Measurements from ENCODE around the gene TNFSF12.

The TNFSF12 gene

DNA sequence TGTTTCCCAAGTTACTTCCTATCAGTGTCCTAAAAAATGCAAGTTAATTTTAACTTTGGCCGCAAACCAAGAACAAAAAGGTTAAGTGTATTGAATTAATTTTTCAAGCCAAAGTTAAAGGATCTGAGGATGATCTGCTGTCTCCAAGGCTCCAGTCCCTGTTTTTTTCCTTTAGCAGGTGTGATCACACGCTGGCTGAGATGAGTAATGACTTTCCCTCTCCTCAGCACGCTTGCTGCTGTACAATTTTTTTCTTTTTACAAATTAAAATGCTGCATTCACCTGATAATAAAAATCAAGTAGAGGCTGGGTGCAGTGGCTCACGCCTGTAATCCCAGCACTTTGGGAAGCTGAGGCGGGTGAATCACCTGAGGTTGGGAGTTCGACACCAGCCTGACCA, 3.9 kb upstream of the TNFSF12 start:
- no peak for DNase-seq

DNA sequence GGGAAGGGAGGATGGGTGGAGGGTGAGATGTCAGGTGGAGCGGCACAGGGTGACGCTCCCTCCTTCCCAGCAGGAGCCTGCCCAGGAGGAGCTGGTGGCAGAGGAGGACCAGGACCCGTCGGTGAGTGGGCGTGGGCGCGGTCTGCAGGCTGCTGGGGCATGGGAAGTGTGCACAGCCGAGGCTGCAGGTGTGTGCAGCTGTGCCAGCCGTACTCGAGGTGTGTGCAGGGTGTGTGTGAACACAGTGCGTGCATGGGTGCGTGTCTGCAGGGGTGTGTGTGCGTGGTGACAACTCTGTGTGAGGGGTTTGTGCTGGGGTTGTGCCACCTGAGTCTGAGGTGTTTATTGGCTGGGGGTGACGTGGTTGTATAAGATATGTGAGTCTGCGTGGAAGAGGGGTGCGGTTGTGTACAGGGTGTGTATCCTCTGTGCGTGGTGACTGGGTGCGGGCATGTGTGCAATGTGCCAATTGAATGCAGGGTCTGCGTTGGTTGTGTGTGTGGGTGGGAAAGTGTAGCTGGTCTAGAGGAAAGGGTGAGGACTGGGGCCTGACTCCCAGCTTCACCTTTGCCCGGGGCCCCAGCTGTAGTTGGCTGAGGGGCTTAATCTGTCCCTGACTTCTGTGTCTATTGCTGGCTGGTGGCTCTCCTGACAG, 670 bp downstream of the TNFSF12 start:
- DNase-seq = no peak

DNA sequence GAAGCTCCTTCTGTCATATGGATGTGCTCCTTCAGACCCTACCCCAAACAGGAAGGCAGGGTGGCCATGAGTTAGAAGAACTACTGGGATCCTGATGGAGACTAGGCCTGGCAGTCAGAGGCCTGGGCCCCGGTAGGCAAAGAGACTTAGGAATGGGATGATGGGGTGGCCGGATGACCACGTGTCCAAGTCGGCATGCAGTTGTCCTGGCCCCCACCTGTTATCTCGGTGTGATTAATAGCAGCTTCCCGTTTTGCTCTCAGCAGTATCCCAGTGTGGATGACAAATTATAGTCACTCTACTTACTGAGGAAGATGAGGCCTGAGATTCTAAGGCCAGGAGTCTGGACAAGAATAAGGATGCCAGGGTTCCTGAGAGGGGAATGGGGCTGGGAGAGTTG, 1.5 kb downstream of the TNFSF12 start:
- no peak for DNase-seq

DNA sequence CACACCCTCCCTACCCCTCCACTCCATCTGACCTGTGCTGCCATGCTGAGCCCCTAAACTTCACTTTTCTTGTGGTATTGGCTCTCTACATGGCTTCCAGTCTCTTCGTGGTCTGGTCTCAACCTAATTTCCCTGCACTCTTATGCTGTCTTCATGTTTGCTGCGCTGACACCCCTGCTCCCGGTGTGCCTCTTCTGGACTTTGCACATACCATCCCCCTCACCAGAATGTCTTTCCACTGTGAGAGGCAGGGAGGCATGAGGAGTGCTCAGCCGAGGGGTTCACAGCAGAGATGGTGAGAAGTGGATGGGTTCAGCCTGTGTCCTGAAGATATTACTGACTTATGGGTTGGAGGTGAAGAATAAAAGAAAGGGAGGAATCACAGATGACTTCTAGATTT, 2.5 kb downstream of the TNFSF12 start:
- no peak for DNase-seq

DNA sequence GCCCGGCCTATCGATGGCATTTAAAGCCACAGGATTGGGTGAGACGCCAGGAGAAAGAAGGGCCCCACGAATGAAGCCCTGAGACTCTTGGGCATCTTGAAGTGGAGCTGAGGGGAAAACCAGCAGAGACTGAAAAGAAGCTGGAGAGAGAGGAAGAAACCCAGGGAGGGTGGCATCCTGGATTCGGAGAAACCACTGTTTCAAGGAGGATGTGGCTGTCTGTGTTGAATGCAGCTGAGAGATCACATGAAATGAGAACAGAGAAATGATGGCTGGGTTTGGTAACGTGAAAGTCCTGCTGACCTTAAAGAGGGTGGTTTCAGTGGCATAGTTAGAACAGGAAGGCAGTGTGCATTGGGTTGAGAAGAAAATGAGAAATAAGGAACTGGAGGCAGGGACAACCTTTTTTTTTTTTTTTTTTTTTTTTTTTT, 3.8 kb downstream of the TNFSF12 start:
- no peak for DNase-seq

DNA sequence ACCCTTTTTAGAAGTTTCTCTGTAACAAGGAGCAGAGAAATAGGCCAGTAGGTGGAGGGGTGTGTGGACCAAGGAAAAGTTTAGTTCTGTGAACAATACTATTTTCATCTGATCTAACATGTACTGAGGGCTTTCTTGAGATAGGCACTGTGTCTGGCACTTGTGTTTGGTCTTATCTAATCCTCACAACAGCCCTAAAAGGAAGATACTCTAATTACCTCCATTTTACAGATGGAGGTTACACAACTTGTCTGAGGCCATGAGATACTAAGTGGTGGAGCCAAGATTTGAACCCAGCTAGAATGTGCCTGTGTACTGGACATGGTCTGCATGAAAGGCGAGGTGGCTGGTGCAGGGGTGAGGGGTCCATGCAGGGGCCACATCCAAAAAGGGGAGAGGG, 4.5 kb downstream of the TNFSF12 start:
- DNase-seq = no peak

DNA sequence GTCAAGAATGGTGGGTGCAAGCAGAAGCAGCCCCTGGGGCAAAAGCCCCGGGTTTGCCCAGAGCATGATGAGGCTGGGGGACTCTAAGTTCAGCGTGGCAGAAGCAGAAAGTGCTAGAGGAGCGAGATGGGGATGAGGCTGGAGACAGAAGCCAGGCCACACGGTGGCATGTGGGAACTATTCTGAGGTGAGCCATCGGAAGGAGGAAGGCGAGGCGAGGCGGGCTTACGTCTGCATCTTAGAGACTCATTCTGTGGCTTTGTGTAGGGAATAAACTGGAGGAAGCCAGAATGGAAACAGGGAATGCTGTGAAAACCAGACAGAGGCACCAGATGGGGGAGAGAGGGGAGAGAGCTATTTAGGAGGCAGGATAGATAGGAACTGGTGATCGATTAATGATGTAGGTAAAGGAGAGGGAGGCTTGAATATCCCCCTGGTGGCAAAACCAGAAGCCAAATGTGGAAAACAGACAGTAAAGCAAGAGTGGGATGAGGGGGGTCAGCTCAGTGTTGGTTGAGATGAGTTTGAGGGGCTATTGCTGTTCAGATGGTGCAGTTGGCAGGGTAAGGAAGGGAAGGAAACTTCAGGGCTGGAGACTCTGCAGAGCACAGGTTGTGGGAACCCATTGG, 6.6 kb downstream of the TNFSF12 start:
- no peak for DNase-seq

DNA sequence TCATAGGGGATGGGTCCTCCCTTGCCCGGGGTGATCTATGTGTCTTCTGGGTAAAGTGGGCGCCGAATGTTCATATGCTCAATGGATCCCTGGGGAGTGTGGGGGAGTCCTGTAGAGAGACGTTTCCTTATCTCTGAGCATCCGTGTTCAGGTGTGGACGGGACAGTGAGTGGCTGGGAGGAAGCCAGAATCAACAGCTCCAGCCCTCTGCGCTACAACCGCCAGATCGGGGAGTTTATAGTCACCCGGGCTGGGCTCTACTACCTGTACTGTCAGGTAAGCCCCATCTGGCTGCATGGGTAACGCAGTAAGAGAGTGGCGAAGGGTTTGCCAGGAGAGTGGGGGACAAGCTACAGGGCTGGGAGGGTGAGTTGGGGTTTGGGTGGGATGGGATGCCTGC, 7.8 kb downstream of the TNFSF12 start:
- no peak for DNase-seq

DNA sequence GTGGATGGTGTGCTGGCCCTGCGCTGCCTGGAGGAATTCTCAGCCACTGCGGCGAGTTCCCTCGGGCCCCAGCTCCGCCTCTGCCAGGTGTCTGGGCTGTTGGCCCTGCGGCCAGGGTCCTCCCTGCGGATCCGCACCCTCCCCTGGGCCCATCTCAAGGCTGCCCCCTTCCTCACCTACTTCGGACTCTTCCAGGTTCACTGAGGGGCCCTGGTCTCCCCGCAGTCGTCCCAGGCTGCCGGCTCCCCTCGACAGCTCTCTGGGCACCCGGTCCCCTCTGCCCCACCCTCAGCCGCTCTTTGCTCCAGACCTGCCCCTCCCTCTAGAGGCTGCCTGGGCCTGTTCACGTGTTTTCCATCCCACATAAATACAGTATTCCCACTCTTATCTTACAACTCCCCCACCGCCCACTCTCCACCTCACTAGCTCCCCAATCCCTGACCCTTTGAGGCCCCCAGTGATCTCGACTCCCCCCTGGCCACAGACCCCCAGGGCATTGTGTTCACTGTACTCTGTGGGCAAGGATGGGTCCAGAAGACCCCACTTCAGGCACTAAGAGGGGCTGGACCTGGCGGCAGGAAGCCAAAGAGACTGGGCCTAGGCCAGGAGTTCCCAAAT, 8.4 kb downstream of the TNFSF12 start:
- no peak for DNase-seq

DNA sequence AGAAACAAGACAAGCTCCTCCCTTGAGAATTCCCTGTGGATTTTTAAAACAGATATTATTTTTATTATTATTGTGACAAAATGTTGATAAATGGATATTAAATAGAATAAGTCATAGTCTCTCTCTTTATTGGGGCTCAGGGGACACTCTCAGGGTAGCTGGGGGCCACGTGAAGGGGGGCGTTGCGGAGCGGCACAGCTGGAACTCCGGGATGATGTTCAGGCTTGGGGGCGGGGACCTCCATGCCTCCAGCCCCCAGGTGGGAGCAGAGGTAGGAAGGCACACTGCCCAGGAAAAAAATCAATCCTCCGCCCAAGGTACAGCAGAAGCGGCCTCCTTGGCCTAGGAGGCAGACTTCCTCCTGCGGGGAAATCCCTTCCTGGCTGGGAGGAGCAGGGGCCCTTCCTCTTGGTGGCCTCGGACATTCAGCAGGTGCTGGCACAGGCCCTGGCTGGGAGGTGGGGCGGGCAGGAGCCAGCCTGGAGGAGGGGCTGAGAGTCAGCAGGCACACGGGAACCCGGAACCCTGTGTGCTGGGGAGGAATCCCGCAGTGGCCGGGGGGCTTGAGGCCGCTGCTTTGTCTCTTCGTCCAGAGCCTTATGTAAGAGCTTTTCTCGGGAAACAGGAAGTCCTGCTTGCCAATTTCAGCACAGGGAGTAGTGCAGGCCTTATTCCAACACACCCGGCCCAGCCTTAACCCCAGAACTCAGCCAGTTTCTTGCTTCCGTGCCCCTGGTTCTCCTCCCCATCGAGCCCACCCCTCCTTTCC, 9.1 kb downstream of the TNFSF12 start:
- DNase-seq = no peak

DNA sequence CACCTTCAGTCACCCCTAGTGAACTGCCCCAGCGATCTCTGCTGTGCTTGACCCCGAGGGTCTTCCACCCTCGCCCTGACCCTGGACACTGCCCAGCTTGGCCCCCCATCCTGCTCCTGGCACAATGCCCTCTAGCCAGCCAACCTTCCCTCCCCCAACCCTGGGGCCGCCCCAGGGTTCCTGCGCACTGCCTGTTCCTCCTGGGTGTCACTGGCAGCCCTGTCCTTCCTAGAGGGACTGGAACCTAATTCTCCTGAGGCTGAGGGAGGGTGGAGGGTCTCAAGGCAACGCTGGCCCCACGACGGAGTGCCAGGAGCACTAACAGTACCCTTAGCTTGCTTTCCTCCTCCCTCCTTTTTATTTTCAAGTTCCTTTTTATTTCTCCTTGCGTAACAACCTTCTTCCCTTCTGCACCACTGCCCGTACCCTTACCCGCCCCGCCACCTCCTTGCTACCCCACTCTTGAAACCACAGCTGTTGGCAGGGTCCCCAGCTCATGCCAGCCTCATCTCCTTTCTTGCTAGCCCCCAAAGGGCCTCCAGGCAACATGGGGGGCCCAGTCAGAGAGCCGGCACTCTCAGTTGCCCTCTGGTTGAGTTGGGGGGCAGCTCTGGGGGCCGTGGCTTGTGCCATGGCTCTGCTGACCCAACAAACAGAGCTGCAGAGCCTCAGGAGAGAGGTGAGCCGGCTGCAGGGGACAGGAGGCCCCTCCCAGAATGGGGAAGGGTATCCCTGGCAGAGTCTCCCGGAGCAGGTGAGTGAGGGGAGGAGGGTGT, 9.9 kb downstream of the TNFSF12 start, which contains the start of gene TNFSF13:
Gene TNFSF13 (plus strand): TSS at position 207 of the 776 bp plus-strand sequence. CDS start 290 bp downstream, at position 497.
- DNase-seq = no peak

DNA sequence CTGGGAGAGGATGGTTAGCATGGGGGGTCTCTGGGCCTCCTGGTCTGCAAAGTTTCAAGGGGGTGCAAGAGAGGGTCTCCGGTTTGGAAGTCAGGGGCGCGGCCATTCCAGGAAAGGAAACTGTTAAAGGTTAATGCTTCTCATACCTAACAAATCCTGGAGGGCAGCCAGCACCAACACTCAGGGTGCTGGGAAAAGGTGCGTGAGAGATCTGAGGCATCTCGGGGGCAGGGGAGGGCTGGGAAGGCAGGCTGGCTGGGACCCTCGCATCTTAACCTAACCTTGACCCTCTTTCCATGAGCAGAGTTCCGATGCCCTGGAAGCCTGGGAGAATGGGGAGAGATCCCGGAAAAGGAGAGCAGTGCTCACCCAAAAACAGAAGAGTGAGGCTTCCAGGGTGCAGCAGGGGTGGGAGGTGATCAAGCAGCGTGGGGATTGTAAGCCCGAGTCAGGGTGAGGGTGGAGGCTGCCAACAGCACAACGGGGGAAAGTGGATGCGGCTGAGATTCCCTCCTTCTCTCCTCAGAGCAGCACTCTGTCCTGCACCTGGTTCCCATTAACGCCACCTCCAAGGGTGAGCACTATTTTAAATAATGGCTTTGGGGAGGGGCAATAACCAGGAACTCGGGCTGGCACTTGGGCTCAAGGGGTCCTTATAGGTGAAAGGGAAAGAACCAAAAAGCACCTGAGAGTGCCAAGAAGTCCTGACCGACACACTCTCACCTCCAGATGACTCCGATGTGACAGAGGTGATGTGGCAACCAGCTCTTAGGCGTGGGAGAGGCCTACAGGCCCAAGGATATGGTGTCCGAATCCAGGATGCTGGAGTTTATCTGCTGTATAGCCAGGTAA, 10.7 kb downstream of the TNFSF12 start:
- no peak for DNase-seq

DNA sequence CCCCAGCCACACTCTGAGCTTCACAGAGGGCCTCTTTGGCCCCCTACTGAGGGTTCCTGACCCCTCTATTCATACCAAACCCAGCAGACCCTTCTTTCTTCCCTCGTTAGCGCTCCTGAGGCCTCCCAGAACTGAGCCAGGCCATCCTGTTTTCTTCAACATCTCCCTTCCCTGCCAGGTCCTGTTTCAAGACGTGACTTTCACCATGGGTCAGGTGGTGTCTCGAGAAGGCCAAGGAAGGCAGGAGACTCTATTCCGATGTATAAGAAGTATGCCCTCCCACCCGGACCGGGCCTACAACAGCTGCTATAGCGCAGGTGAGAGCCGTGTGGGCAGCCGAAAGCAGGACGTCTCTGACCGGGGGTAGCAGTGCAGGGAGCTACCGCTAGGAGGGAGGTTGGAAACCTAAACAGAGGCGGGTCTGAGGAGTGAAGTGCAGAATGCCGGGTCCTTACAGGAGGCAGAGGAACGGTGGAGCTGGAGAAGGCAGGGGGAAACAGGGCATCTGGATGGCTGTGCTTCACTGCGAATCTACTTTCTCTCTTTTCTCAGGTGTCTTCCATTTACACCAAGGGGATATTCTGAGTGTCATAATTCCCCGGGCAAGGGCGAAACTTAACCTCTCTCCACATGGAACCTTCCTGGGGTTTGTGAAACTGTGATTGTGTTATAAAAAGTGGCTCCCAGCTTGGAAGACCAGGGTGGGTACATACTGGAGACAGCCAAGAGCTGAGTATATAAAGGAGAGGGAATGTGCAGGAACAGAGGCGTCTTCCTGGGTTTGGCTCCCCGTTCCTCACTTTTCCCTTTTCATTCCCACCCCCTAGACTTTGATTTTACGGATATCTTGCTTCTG, 11.5 kb downstream of the TNFSF12 start:
- no peak for DNase-seq

DNA sequence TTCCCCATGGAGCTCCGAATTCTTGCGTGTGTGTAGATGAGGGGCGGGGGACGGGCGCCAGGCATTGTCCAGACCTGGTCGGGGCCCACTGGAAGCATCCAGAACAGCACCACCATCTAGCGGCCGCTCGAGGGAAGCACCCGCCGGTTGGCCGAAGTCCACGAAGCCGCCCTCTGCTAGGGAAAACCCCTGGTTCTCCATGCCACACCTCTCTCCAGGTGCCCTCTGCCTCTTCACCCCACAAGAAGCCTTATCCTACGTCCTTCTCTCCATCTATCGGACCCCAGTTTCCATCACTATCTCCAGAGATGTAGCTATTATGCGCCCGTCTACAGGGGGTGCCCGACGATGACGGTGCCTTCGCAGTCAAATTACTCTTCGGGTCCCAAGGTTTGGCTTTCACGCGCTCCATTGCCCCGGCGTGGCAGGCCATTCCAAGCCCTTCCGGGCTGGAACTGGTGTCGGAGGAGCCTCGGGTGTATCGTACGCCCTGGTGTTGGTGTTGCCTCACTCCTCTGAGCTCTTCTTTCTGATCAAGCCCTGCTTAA, 12.2 kb downstream of the TNFSF12 start:
- DNase-seq = peak; percentile 89

DNA sequence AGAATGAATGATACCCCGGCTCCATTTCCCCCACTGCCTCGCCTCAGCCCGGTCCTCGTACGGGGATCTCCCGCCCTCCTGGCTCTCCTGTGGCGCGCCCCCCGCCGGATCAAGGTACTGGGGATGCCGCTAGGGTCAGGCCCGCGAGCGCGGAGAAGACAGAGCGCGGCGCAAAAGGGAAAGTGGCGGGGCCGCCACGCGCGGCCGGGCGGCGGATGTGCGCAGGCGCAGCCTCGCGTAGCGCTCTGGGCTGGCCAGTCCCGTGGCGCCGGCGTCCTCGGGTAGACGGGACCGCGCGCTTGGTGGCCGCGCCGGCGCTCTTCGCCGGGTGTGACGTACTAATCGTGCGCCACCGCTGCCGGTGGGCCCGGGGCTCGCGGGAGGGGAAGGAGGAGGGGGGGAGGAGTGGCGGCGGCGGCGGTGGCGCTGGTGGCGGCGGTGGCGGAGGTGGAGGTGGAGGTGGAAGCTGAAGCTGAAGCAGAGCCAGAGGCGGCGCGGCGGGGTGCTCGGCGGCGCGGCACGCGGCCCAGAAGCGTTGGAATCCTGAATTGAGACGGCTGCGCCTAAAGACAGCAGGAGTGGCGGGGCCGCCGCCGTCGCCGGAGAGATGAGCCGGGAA, 12.8 kb downstream of the TNFSF12 start, which contains the start of gene SENP3:
Gene SENP3 (plus strand): TSS at position 331 of the 619 bp plus-strand sequence. CDS start 1,158 bp downstream, outside the sequence.
- DNase-seq = peak; percentile 79

DNA sequence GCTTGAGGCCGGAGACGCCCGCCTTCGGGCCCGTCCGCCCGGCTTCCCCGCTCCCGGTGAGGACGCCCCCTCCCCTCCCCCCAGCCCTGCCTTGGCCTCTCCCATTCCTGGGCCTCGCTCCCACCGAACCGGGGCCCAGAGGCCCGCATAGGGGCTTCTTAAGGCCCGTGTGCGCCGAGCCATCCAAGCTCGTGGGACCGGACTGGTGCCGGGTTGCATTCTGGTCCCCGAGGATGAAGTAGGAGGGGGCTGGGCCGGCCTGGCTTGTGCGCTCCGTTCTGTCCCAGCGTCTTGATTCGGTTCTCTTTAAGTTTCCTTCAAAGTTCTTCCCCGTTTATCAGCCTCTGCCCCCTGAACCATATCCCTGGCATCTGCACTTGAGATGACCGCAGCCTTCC, 13.3 kb downstream of the TNFSF12 start:
- DNase-seq = no peak

DNA sequence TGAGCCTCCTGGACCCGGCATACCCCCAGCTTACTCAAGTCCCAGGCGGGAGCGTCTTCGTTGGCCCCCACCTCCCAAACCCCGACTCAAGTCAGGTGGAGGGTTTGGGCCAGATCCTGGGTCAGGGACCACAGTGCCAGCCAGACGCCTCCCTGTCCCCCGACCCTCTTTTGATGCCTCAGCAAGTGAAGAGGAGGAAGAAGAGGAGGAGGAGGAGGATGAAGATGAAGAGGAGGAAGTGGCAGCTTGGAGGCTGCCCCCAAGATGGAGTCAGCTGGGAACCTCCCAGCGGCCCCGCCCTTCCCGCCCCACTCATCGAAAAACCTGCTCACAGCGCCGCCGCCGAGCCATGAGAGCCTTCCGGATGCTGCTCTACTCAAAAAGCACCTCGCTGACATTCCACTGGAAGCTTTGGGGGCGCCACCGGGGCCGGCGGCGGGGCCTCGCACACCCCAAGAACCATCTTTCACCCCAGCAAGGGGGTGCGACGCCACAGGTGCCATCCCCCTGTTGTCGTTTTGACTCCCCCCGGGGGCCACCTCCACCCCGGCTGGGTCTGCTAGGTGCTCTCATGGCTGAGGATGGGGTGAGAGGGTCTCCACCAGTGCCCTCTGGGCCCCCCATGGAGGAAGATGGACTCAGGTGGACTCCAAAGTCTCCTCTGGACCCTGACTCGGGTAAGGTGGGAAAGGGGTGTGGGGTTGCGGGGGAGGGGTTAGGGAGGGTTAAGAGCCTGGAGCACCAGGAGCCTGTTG, 14.4 kb downstream of the TNFSF12 start:
- DNase-seq = no peak

DNA sequence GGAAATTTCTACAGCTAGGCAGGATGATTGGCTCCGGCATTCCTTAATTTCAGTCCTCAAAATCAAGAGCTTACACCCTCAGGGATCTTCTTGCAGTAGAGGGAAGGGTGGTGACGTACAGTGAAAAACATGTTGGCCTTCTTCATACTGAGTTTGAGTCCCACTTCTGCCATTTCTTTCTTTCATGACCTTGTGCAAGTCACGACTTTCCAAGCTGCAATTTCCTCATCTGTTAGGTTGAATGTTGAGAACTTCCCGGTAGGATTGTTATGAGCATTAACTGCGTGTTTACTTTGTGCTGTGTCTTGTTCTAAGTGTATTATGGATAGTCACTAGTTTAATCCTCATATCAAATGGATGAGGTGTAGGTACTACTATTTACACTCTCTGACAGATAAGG, 20.7 kb downstream of the TNFSF12 start:
- DNase-seq = no peak

DNA sequence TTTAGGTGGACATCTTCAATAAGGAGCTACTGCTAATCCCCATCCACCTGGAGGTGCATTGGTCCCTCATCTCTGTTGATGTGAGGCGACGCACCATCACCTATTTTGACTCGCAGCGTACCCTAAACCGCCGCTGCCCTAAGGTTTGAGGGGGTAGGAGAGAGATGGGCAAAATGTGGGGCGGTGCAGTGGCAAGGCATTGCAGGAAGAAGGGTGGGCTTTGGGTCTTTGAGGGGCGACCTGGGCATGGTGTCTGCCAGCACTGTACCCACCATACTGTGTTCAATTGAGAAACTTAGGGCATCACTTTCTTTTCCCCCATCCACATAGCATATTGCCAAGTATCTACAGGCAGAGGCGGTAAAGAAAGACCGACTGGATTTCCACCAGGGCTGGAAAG, 21.5 kb downstream of the TNFSF12 start:
- no peak for DNase-seq
